HG02678 (cell line): ENCODE measurements around the gene KAZN.
"Not testable (repeated sequence)": the region's sequence is repeated elsewhere in the genome, so short reads cannot be mapped to it uniquely, and the experiment has no call there.

Experiments used
- ATAC-seq: cut with Tn5 transposase; IDR thresholded peaks from one replicate; pipeline ENCODE4 v1.9.1; 2021; ENCODE audit warnings: mild to moderate bottlenecking, moderate library complexity; ENCODE audit not compliant: unreplicated experiment

KAZN gene

DNA sequence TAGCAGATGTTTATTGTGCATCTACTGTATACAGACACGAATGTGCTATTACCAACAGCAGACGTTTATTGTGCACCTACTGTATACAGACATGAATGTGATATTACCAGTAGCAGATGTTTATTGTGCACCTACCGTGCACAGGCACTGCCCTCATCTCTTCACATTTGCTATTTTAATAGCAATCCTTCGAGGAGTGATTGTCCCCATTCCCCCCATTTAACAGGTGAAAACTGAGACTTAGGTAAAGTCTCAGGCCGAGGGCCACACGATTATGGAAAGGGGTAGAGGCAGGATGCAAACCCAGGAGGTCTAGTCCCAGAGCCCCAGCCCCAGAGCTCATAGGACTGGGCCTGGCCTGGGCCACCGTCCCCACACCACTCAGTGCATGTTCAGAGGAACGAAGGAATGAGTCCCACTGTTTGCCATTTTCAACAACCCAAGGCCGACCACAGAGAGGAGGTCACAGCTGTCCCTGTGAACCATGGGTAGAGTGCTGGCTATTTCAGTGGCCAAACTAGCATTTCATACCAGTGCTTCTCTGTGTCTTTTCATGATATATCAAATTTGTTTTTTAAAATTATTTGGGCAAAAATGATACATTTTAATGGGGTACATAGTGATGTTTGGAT lies 440.6 kb downstream of the KAZN start:
- no peak for ATAC-seq

DNA sequence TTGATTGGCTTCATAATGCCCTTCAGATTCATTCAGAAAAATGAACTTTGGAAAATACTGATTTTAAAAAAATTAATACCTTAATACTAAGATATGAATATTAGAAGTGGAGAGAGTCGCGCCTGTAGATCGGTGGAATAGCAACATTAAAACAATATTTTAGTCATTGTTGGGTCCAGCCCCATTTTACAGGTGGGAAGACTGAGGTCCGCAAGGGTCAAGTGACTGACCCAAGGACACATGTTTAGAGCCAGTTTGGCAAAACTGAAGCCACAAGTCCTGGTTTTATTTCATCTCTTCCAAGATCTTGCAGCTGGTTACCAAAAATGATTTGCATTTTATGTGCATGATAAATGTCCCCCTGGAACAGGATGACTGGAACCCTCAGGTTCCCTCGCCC lies 441.4 kb downstream of the KAZN start:
- ATAC-seq = no peak

DNA sequence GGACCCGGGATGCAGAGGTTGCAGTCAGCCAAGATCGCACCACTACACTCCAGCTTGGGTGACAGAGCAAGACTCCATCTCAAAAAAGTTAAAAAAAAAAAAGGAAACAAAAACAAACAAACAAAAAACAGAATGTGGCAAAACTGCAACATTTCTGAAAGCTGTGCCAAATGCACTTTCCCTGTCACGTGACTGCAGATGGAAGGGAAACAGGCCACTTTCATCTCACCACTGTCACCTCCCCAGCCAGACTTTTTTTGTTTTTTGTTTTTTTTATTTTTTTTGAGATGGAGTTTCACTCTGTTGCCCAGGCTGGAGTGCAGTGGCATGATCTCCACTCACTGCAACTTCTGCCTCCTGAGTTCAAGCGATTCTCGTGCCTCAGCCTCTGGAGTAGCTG lies 442.2 kb downstream of the KAZN start:
- ATAC-seq = not testable (repeated sequence)

DNA sequence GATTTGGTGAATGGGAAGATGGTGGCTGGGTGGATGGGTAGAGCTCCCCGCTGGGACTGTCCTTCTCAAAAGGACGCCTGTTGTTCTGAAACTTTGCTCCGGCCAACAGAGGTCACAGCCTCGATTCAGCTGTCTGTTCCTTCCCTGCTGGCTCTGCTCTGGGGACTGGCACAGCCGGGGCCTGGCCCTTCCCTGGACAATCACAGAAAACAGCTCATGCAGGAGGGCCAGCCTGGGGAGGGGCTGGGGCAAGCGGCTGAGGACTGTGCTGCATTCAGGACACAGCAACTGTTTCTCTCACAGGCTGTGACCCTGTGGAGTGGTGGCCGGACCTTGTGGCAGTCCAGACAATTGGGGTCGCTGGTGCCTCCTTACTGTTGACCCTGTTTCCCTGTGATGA lies 444.4 kb downstream of the KAZN start:
- no peak for ATAC-seq

DNA sequence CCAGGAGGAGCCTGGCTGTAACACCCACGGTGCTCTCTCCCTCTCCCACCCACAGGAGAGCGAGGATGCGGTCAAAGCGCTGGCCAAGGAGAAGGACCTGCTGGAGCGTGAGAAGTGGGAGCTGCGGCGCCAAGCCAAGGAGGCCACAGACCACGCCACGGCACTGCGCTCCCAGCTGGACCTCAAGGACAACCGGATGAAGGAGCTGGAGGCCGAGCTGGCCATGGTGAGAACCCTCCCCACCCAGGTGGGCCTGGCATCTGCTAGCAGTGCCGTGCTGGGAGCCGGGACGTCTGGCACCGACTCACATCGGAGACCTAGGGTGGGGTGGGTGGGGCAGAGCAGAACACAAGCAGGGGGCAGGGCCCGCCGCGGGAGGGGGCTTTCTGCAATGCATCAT lies 445.4 kb downstream of the KAZN start:
- ATAC-seq = no peak

DNA sequence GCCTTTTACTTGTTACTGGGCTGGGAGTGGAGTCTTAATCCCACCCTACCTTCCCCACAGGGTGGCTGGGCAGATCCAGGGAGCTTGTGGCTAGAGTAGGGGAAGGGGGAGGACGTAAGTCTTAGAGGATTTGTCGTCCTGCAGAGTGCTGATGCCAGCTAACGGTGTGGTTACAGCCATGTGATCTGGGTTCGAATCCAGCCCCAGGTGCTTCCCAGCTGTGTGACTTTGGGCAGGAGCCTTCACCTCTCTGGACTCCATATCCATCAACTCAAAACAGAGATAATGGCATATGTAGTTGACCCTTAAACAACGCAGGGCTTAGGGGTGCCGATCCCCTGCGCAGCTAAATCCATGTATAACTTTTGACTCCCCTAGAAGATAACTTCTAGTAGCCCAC lies 446.6 kb downstream of the KAZN start:
- ATAC-seq = no peak

DNA sequence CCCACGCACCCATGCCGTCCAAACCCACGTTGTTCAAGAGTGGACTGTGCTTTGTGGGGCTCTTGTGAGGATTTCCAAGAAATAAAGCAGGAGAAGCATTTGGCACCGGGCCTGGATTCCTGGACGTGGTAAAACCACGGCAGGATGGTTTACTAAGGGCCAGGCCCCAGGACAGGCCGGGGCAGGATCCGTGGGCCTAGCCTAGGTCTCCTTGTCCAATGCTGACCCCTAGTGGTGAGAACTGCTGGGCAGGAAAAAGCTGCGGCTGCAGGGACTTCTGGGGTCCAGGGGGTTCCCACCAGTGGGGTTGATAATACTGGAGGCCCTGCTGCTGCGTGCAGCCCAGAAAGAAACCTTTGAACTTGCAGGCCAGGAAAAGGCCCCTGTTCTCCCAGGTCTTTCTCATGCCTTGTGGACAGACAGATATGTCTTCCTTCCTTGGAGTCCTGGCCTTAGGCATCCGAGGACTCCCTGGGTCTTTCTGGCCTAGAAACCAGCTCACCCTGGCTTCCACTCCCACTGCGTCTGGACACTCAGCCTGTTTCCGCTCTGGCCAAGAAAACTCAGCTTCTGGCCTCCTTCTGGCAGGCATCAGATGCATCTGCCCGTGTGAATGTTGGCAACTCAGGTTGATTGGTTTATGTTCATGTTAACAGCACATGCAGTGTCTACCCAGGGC lies 448.1 kb downstream of the KAZN start:
- no peak for ATAC-seq

DNA sequence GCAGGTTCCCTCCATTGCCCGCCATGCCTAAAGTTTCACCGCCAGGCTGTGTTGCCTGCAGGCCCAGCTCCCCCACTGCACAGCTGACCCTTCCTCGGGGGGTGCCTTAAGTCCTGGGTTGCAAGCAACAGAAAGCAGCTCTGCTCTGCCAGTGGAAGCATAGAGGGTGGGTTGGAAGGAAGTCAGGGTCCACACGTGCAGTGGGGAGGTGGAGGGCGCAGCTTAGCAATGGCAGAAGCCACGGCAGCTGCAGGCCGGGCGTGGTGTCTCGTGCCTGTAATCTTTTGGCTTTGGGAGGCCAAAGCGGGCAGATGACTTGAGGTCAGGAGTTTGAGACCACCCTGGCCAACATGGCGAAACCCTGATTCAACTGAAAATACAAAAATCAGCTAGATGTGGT lies 448.8 kb downstream of the KAZN start:
- ATAC-seq = no peak

DNA sequence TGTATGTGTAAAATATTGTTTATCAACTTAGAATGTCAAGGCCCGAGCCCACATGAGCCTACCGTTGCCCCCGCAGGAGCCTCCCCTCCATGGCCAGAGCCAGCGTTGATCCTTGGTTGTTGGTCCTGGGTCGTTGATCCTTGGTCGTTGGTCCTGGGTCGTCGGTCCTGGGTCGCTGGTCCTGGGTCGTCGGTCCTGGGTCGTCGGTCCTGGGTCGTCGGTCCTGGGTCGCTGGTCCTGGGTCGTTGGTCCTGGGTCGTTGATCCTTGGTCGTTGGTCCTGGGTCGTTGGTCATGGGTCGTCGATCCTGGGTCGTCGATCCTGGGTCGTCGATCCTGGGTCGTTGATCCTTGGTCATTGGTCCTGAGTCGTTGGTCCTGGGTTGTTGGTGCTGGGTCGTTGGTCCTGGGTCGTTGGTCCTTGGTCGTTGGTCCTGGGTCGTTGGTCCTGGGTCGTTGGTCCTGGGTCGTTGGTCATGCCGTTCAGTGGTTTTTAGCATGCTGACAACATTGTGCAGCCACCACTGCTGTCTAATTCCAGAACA lies 450.0 kb downstream of the KAZN start:
- ATAC-seq = no peak

DNA sequence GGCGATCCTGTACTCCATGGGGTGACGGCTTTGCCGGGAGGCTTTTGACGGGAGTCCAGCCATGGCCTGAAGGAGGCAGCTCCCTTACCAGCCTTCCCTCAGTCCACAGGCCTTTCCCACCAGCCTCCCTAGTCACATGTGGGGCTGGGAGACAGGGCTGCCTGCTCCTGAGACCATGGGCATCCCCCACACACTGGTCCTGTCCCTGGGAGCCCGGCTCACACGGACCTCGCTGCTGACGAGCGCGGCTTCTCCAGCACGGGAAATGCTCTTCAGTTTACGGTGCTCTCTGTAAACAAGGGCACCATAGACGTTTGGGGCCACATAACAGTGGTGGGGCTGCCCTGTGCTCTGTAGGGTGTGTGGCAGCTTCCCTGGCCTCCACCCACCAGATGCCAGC lies 450.6 kb downstream of the KAZN start:
- ATAC-seq = no peak

DNA sequence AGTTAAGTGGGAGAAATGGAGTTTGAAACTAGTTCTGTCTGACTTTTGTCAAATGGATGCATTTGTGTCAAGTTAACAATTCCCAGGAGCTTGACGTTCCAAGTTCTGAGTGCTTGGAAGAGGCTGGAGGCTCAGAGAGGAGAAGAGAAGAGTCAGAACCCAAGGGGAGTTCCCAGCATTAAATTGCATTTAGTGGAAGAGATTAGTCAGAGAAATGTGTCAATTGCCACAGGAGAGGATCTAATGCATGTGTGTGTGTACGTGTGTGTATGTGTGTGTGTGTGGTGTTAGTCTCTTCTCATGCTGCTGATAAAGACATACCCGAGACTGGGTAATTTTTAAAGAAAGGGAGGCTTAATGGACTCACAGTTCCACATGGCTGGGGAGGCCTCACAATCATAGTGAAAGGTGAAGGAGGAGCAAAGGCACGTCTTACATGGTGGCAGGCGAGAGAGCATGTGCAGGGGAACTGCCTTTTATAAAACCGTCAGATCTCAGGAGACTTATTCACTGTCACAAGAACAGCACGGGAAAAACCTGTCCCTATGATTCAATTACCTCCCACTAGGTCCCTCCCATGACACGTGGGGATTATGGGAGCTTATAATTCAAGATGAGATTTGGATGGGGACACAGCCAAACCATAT lies 453.5 kb downstream of the KAZN start:
- ATAC-seq = no peak

DNA sequence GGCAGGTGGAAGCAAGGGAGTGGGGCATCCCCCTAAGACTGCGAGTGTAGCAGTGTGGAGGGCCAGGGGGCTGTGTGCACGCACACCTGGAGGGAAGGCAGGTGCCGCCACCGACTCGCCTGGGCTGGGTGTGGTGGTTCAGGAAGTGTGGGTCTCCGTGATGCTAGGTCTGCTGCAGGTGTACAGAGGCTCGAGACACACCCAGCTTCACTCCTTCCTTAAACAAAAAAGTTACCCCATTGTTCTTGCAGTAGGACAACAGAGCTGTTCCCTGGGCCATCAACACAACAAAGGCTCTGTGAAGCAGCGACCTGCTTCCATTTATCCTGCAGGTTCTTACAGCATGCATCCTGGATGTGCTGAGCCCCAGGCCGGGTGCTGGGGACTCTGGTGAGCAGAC lies 454.7 kb downstream of the KAZN start:
- ATAC-seq = no peak

DNA sequence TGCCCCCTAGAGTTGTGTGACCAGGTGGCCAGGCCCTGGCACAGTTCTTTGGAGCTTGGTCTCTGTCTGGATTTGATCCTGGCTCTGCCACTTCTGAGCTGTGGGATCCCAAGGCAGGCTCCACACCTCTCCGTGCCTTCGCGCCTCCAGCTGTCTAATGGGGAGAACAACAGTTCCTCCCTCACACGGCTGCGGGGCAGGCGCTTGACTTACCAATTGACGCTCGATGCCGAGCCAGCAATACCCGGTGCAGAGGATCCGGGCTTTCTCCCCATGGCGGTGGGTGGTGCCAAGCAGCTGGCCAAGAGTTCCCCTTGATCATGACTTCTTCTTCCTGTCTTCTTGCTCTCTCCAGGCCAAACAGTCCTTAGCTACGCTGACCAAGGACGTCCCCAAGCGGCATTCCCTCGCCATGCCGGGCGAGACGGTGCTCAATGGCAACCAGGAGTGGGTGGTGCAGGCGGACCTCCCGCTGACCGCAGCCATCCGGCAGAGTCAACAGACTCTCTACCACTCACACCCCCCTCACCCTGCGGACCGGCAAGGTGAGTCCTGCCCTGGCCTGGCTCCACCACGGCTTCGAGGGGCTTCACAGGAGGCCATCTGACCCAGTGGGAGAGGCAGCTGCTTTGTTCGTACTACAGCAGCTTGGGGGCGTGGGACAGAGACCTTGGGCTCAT lies 457.4 kb downstream of the KAZN start:
- no peak for ATAC-seq

DNA sequence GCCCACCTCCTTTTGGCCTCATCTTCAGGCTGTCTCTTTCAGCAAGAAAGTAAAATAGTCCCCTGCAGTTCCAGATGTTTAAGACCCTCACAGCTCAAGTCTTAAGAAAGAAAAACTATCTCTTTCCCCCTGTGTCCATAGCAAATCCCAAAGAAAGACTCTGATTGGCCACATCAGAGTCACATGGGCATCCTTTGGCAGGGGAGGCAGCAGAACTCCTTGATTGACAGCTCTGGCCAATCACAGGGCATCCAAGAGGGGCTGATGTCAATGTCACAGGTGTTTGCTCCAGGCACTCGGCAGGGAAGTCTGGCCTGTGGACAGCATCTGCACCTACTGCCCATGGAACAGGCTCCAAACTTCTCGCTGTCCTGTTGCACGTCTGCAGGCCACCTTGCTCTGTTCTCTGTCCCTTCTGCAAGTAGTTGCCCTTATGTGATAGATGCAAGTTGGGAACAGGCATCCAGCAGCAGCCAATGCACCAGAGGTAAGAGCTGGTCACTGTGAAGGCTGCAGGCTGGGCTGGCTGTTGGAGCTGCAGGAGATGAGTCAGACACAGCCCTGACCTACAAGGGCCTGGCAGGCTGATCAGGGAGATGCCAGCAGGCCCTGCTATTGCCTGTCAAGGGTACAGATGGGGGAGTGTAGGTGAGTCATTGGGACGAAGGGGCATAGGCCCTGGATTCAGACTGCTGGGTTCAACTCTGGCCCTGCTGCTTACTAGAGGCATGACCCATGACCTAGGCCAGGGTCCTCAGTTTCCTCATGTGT lies 458.2 kb downstream of the KAZN start:
- ATAC-seq = no peak

DNA sequence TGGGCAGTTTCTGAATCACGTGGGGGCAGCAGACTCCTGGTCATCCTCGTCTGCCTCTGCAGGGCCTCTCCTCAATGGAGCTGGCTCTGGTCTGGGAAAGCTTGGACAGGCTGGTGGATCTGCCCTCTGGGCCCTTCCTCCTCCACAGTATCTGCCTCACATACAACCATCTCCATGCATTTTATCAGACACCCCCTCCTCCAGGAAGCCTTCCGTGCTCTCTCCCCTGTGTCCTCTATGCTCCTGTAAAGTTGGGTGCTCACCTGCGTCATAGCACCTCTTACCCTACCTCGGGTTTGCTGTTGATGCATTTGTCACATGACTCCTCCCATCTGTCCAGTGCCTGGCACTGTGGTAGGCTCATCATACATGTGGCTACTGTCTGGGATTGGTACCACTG lies 459.3 kb downstream of the KAZN start:
- ATAC-seq = no peak

DNA sequence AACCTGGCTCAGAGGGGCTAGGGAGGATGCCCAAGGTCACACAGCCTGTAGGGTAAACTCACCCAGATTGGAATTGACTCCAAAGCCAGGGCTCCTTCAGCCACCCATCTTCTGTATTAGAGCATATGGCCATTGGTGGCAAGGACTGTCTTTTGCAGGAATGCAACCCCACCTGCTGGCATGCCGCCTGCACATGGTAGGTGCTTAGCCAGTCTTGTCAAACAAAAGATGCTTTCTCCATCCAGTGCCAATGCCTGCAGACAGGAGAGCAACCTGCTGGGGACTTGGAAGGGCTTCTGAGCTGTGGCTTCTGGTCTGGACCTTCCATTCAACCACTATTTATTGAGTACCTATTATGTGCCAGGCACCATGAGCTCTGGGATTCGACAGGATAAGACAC lies 459.8 kb downstream of the KAZN start:
- no peak for ATAC-seq

DNA sequence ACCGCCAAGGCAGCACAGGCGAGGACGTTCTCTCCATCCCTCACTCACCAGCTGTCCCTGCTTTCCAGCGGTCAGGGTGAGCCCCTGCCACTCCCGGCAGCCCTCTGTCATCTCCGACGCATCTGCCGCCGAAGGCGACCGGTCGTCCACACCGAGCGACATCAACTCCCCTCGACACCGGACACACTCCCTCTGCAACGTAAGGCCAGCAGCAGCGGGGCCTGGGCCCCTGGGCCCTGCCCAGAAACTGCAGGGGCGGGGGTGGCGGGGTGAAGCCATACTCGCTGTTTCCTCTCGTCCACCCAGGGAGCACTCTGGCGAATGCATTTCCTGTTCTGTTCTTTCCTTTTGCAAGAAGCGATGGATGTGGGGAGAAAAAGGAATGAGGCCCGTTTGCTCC lies 461.6 kb downstream of the KAZN start:
- ATAC-seq = no peak

DNA sequence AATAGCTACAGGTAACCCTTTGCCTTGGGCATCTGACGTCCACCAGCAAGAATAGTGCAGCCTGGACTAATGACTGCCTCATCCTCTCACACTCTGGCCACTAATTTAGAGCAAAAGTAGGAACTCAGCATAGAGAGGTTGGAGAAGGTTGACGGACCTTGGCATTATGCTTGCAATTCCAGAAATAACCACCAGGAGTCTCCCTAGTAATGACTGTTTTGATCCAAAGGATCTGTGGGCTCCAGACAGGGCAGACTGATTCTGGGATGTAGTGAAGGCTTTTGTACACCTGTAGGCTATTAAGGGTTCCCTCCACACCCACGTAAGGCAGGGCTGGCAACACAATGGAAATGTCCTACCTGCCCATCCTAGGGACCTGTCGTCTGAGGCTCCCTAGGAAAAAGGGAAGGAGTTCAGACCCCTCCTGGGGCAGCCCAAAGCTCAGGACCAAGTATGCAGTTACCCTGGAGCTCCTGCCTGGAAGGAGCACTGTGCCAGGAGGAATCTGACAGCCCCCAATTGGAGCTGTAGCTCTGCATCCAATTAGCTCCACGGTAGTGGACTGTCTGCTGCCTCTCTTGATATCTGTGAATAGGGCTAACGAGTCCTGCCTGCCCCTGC lies 464.1 kb downstream of the KAZN start:
- no peak for ATAC-seq

DNA sequence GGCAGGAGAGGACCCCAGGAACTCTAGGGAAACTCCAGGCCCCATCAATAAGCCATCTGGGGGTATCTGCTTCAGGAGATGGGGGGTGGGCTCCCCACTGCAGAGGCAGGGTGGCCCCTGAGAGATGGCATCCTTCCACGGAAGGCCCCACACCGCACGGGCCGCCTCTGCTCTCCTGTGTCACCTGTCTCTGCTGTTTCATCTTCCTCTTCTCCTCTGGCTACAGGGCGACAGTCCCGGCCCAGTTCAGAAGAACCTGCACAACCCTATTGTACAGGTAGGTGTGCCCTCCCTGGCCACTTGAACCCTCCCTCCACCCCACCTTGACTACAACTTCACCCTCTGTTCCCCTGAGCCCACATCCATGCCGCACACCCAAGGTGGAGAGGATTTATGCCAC lies 464.9 kb downstream of the KAZN start:
- ATAC-seq = no peak

DNA sequence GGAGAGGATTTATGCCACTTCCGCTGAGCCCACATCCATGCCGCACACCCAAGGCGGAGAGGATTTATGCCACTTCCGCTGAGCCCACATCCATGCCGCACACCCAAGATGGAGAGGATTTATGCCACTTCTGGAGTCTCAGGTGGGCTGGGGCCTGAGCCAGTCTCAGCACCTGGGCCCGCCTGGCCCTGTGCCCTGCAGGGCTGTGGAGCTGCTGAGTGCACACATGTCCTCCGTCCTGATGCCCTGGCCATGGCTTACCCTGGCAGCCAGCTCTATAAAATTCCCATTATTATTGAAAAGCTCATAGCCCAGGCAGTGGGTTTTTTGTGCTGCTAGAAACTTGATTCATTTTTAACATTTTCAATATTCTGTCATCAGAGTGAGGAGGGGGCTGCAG lies 465.3 kb downstream of the KAZN start:
- ATAC-seq = no peak
